ENCODE results near the gene APPBP2.
A peak's percentile ranks its signal among the peaks of the same experiment; 100 is the strongest.
"Not testable (repeated sequence)": the region's sequence is repeated elsewhere in the genome, so short reads cannot be mapped to it uniquely, and the experiment has no call there.

APPBP2 gene

GRCh38 chr17:60422162-60422665 is 103.8 kb downstream of the APPBP2 start, which contains the start of gene CHCT1:
Gene CHCT1, plus strand, starts transcription at chr17:60422489. Its CDS starts 104 bp downstream, at chr17:60422593.
- no peak for TF ChIP-seq CTCF (IDR thresholded peaks at IDR 0.05; ENCODE audit: borderline replicate concordance, insufficient read depth, low read depth, low read length)
- peak within 1 kb of the TSS; percentile 54 for H3K4me3 ChIP-seq (ENCODE audit: low read depth, low read length)

- TF ChIP-seq CTCF (IDR thresholded peaks at IDR 0.05; ENCODE audit: borderline replicate concordance, insufficient read depth, low read depth, low read length), result peak; percentile 73
- peak overlapping the region; percentile 54 for H3K4me3 ChIP-seq (ENCODE audit: low read depth, low read length)
Observed at GRCh38 chr17:60421273-60422161, 104.5 kb downstream of the APPBP2 start.

GRCh38 chr17:60419875-60420274 is 106.2 kb downstream of the APPBP2 start:
- H3K4me3 ChIP-seq (ENCODE audit: low read depth, low read length), result not testable (repeated sequence)

GRCh38 chr17:60419003-60419402 is 107.0 kb downstream of the APPBP2 start:
- H3K4me3 ChIP-seq (ENCODE audit: low read depth, low read length), result not testable (repeated sequence)

GRCh38 chr17:60416368-60416925 is 109.6 kb downstream of the APPBP2 start:
- no peak for TF ChIP-seq CTCF (IDR thresholded peaks at IDR 0.05; ENCODE audit: borderline replicate concordance, insufficient read depth, low read depth, low read length)
- H3K4me3 ChIP-seq (ENCODE audit: low read depth, low read length), result no peak overlapping the region

- no peak overlapping the region for H3K4me3 ChIP-seq (ENCODE audit: low read depth, low read length)
- no peak for TF ChIP-seq CTCF (IDR thresholded peaks at IDR 0.05; ENCODE audit: borderline replicate concordance, insufficient read depth, low read depth, low read length)
Observed at GRCh38 chr17:60415146-60415545, 110.9 kb downstream of the APPBP2 start.

GRCh38 chr17:60412701-60413100 is 113.3 kb downstream of the APPBP2 start:
- no peak for TF ChIP-seq CTCF (IDR thresholded peaks at IDR 0.05; ENCODE audit: borderline replicate concordance, insufficient read depth, low read depth, low read length)

GRCh38 chr17:60410001-60410400 is 116.0 kb downstream of the APPBP2 start:
- no peak overlapping the region for H3K4me3 ChIP-seq (ENCODE audit: low read depth, low read length)
- TF ChIP-seq CTCF (IDR thresholded peaks at IDR 0.05; ENCODE audit: borderline replicate concordance, insufficient read depth, low read depth, low read length), result no peak

More at GRCh38 chr17:60412701-60413100, 113.3 kb downstream of the APPBP2 start:
- H3K4me3 ChIP-seq (ENCODE audit: low read depth, low read length), result no peak overlapping the region
